ENCODE measurements around the gene PRCC. TPM values are rescaled to one million over a fixed set of nuclear protein-coding genes. Genes with fewer than 3 reads are reported as not detected.

Gene PRCC
- total and polyA plus RNA-seq, 2 of the 13 experiments (the other 11 are each of a cell fraction or from before 2014, with no cell fraction given): 24.2 to 40.5 TPM

- no peak for TF ChIP-seq ZNF552 (CRISPR knock-in tag; IDR thresholded peaks at IDR 0.05; ENCODE audit: borderline replicate concordance)
Measured at GRCh38 chr1:156836041-156836654, 68.8 kb downstream of the PRCC start (continued).

GRCh38 chr1:156836892-156837291, 69.6 kb downstream of the PRCC start:
- no peak for ATAC-seq
- WGBS (ENCODE audit: low lambda C conversion rate): no CpG with 5 or more reads among the region's 4 CpGs
- no peak for FAIRE-seq
- no peak for DNase-seq (ENCODE audit: low spot score)
- intact Hi-C loops (cut with micrococcal nuclease; ENCODE audit: unreplicated experiment) (no loop called here), in situ Hi-C loops (cut with HindIII; ENCODE audit: extremely low pct_ligation_motif_present, low pct_unique_long_range_greater_than_20kb) (no loop called here)
- H3K4me3 ChIP-seq (replicated peaks in 1 of 3; ENCODE audit: insufficient read depth in 1 of 3, low read depth in 2 of 3, low read length in 3 of 3): no peak overlapping the region
- TF ChIP-seq TMF1 (CRISPR knock-in tag; IDR thresholded peaks at IDR 0.05; ENCODE audit: low read depth) (no peak), HOXA3 (CRISPR knock-in tag; IDR thresholded peaks at IDR 0.05) (no peak), ZNF567 (CRISPR knock-in tag; IDR thresholded peaks at IDR 0.05; ENCODE audit: borderline replicate concordance) (no peak), NR2C2 (CRISPR knock-in tag; IDR thresholded peaks at IDR 0.05; ENCODE audit: borderline replicate concordance) (no peak), NKX3-1 (CRISPR knock-in tag; IDR thresholded peaks at IDR 0.05) (no peak), ARID3A (IDR thresholded peaks at IDR 0.05; ENCODE audit: low read depth, low read length) (no peak), ZNF253 (CRISPR knock-in tag; IDR thresholded peaks at IDR 0.05; ENCODE audit: borderline replicate concordance) (no peak), ZNF781 (CRISPR knock-in tag; IDR thresholded peaks at IDR 0.05; ENCODE audit: borderline replicate concordance, not compliant biosample characterization) (no peak), ARNT2 (CRISPR knock-in tag; IDR thresholded peaks at IDR 0.05; ENCODE audit: low read depth) (no peak), ZNF878 (CRISPR knock-in tag; IDR thresholded peaks at IDR 0.05) (no peak), ZNF362 (CRISPR knock-in tag; IDR thresholded peaks at IDR 0.05; ENCODE audit: borderline replicate concordance) (no peak), TBX3 (IDR thresholded peaks at IDR 0.05; ENCODE audit: borderline replicate concordance) (no peak)
- H3K4me1 ChIP-seq (ENCODE audit: insufficient read depth, low read length): no peaks in the 10 kb centered on the region
- H3K36me3 ChIP-seq (replicated peaks in 1 of 2; ENCODE audit: control insufficient read depth in 1 of 2, insufficient read depth in 2 of 2, low read length in 2 of 2): no peaks in the 10 kb centered on the region
- H3K4me2 ChIP-seq (ENCODE audit: low read depth, low read length): no peak overlapping the region
- no peaks in the 10 kb centered on the region for H3K9me3 ChIP-seq (ENCODE audit: low read length)
- no peak overlapping the region for H2AFZ ChIP-seq (ENCODE audit: low read length)
- 0 out of 2 replicates have a peak, but pooled peaks cover 5% of the 10 kb centered on the region for H4K20me1 ChIP-seq (ENCODE audit: insufficient read depth, low read length)
- BruUV-seq (replicated peaks): no TSS peak
- ChIA-PET CTCF (ENCODE audit: low intra/inter-chr PET ratio, low total read pairs) (no interaction called here), POLR2A (no interaction called here)
- no peaks in the 10 kb centered on the region for H3K79me2 ChIP-seq (ENCODE audit: insufficient read depth, low read length)
- no peak overlapping the region for H3K27ac ChIP-seq (ENCODE audit: extremely low read length, insufficient read depth, low read length)
- H3K27me3 ChIP-seq (ENCODE audit: control insufficient read depth in 1 of 2, insufficient read depth in 2 of 2, low read length in 2 of 2): peaks cover 1 to 46% of the 10 kb centered on the region in 2 experiments; a peak in 3 of 5 replicates
- no peak overlapping the region for H3K9ac ChIP-seq (ENCODE audit: insufficient read depth, low read depth, low read length)
